ENCODE measurements around the gene ZDHHC16. TPM values are rescaled to one million over a fixed set of nuclear protein-coding genes. Genes with fewer than 3 reads are reported as not detected.
A peak's percentile ranks its signal among the peaks of the same experiment; 100 is the strongest.
"Not testable (repeated sequence)": the region's sequence is repeated elsewhere in the genome, so short reads cannot be mapped to it uniquely, and the experiment has no call there.

ZDHHC16 gene
- total and polyA plus RNA-seq, 2 experiments from 2014 or later, result 30.8 to 85.5 TPM

DNA sequence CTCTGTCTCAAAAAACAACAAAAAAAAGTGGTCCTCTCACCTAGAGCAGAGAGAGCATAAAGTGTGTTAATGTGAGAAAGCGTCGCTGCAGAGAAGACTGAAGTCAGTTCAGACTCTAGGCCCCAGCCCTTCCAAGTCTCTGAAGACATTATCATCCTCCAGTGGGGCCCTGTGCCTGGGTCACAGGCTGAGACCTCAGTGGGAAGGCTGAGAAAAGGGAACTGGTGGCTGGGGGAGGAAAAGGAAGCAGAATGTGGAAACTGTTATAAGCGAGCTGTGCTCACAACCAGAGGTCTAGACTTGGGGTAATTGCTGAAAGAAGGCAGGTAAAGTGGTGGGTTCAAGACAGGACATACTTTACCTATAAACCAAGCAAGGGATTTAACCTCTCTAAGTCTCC lies 39.9 kb upstream of the ZDHHC16 start:
- Histone ChIP-seq H3K4me1 (ENCODE audit: low read depth) (no peaks in the 10 kb centered on the region), H3K4me3 (no peak overlapping the region), H3K27ac (no peak overlapping the region), H3K27me3 (no peaks in the 10 kb centered on the region), H3K9me3 (ENCODE audit: low read depth) (no peaks in the 10 kb centered on the region), H3K36me3 (no peaks in the 10 kb centered on the region)
- no peak for DNase-seq (ENCODE audit: low read depth in 1 of 2, low spot score in 1 of 2)
- TF ChIP-seq CTCF (IDR thresholded peaks at IDR 0.05; ENCODE audit: low read depth, low read length), result no peak

- not testable (repeated sequence) for H3K4me1 ChIP-seq (ENCODE audit: low read depth); DNase-seq (ENCODE audit: low read depth in 1 of 2, low spot score in 1 of 2); H3K9me3 ChIP-seq (ENCODE audit: low read depth)
Measured at GRCh38 chr10:97406483-97406882, 39.5 kb upstream of the ZDHHC16 start.

GRCh38 chr10:97407211-97407951 lies 38.6 kb upstream of the ZDHHC16 start:
- peak; percentile 80 for TF ChIP-seq CTCF (IDR thresholded peaks at IDR 0.05; ENCODE audit: low read depth, low read length)
- H3K9me3 ChIP-seq (ENCODE audit: low read depth), result no peaks in the 10 kb centered on the region
- H3K4me1 ChIP-seq (ENCODE audit: low read depth), result no peaks in the 10 kb centered on the region
- no peaks in the 10 kb centered on the region for H3K27me3 ChIP-seq
- no peak overlapping the region for H3K27ac ChIP-seq
- H3K4me3 ChIP-seq, result peak overlapping the region; percentile 9
- peak; percentile 84 to 85 for DNase-seq (ENCODE audit: low read depth in 1 of 2, low spot score in 1 of 2)
- H3K36me3 ChIP-seq, result no peaks in the 10 kb centered on the region

More at GRCh38 chr10:97406483-97406882, 39.5 kb upstream of the ZDHHC16 start:
- H3K27ac ChIP-seq, H3K36me3 ChIP-seq, H3K27me3 ChIP-seq, H3K4me3 ChIP-seq: not testable (repeated sequence)

DNA sequence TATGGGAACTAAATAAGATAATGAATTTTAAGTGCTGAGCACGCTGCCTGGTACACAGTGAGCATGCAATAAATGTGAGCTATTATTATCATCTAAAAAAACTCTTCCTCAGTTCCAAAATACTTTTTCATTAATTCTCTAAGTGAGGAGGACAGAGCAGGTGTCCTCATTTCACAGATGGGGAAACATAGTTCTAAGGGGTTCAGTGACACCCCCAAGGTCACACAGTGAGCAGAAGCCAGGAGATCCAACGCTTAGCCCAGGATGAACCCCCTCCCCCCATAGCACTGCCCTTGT lies 38.1 kb upstream of the ZDHHC16 start:
- H3K4me1 ChIP-seq (ENCODE audit: low read depth), result no peaks in the 10 kb centered on the region
- DNase-seq (ENCODE audit: low read depth in 1 of 2, low spot score in 1 of 2), result no peak
- H3K9me3 ChIP-seq (ENCODE audit: low read depth), result no peaks in the 10 kb centered on the region
- H3K36me3 ChIP-seq, result no peaks in the 10 kb centered on the region
- H3K27ac ChIP-seq, result no peak overlapping the region
- no peaks in the 10 kb centered on the region for H3K27me3 ChIP-seq
- TF ChIP-seq CTCF (IDR thresholded peaks at IDR 0.05; ENCODE audit: low read depth, low read length), result no peak
- H3K4me3 ChIP-seq, result no peak overlapping the region

DNA sequence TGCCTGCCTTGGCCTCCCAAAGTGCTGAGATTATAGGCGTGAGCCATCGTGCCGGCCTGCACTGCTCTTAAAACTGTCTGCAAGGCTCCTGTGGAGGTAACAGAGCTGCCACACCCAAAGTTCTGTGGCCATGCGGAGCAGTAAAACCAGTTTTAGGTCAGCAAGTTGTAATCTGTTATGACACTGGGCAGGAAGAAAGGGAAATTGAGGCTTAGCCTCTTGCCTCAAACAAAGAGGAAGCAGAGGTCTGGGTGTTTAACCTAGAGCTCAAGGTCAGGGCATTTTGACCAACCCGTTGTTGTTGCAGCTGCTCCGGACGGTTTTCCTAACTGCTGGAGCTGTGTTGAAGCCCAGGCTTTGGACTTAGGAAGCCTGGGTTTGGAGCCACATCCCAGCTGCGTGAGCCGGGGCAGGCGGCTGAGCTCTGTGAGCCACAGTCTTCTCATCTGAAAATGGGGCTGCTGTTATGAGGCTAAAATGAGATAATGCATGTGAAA lies 37.4 kb upstream of the ZDHHC16 start:
- DNase-seq (ENCODE audit: low read depth in 1 of 2, low spot score in 1 of 2), result no peak
- Histone ChIP-seq H3K27ac (no peak overlapping the region), H3K4me3 (no peak overlapping the region), H3K27me3 (no peaks in the 10 kb centered on the region), H3K36me3 (no peaks in the 10 kb centered on the region), H3K9me3 (ENCODE audit: low read depth) (no peaks in the 10 kb centered on the region), H3K4me1 (ENCODE audit: low read depth) (no peaks in the 10 kb centered on the region)
- TF ChIP-seq CTCF (IDR thresholded peaks at IDR 0.05; ENCODE audit: low read depth, low read length), result no peak

DNA sequence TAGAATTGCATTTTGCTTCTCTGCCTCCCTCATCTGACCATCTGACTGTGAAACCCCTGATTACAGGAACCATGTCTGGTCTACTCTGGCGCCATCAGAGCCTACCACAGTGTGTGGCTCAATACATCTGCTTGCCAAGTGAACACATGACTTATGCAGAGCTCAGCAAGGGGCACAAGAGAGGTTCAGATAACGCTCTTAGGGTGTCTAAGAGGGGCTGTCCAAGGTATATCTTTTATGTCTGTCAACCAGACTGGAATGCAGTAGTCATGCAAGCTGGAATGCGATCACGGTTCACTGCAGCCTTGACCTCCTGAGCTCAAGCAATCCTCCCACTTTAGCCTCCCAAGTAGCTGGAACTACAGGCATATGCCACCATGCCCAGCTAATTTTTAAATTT lies 34.6 kb upstream of the ZDHHC16 start:
- Histone ChIP-seq H3K4me1 (ENCODE audit: low read depth) (no peaks in the 10 kb centered on the region), H3K4me3 (no peak overlapping the region), H3K9me3 (ENCODE audit: low read depth) (no peaks in the 10 kb centered on the region), H3K27ac (no peak overlapping the region), H3K36me3 (no peaks in the 10 kb centered on the region), H3K27me3 (no peaks in the 10 kb centered on the region)
- TF ChIP-seq CTCF (IDR thresholded peaks at IDR 0.05; ENCODE audit: low read depth, low read length), result no peak
- DNase-seq (ENCODE audit: low read depth in 1 of 2, low spot score in 1 of 2), result peak; percentile 44 to 78

Data from cardiac muscle cell (in vitro differentiated cells and primary cell).